GM19468 (cell line): ENCODE results near the gene KCTD14.
A peak's percentile ranks its signal among the peaks of the same experiment; 100 is the strongest.
"Not testable (repeated sequence)": the region's sequence is repeated elsewhere in the genome, so short reads cannot be mapped to it uniquely, and the experiment has no call there.

Experiments used
- ATAC-seq: cut with Tn5 transposase; IDR thresholded peaks from one replicate; pipeline ENCODE4 v1.9.1; 2021; ENCODE audit warnings: mild to moderate bottlenecking, moderate library complexity, moderate number of reproducible peaks; ENCODE audit not compliant: unreplicated experiment; ENCODE audit errors: extremely low read depth

KCTD14 gene

DNA sequence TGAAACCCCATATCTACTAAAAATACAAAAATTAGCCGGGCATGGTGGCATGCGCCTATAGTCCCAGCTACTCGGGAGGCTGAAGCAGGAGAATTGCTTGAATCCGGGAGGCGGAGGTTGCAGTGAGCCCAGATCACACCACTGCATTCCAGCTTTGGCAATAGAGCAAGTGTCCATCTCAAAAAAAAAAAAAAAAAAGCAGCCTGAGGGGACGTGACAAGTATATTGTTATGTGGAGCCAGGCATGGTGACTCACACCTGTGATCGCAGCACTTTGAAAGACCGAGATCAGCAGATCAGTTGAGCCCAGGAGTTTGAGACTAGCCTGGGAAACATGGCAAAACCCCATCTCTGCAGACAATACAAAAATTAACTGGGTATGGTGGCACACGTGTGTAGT lies 5.3 kb upstream of the KCTD14 start:
- ATAC-seq, result not testable (repeated sequence)

DNA sequence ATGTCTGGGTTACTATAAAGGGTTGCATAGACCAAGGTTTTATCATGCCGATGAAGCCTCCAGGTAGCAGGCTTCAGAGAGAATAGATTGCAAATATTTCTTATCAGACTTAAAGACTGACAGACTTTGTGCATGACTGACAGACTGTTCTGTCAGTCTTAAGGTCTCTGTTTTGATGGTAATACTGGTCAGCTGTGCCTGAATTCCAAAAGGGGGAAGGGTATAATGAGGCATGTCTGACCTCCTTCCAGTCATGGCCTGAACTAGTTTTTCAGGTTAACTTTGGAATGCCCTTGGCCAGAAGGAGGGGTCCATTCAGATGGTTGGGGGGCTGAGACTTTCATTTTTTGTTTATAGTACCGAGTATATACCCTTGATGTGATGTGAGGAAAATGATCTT lies 4.7 kb upstream of the KCTD14 start:
- ATAC-seq, result no peak

- ATAC-seq, result no peak
Observed at GRCh38 chr11:78025378-78025777, 2.3 kb upstream of the KCTD14 start.

DNA sequence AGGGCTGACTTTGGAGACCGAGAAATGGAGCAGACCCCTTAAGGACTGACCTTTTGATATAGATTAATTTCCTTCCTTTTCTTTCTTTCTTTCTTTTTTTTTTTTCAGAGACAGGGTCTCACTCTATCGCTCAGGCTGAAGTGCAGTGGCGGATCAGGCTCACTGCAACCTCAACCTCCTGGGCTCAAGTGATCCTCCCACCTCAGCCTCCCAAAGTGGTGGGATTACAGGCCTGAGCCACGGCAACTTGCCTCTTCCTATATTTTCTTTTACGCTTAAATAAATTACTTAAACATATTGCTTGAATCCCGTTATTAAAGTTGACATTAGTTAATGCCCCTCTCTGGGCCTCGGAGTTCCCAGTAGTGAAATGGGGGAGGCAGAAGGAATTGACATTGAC lies 350 bp upstream of the KCTD14 start:
- no peak for ATAC-seq

- ATAC-seq, result no peak
Observed at GRCh38 chr11:78021611-78022010, 1.5 kb downstream of the KCTD14 start.

DNA sequence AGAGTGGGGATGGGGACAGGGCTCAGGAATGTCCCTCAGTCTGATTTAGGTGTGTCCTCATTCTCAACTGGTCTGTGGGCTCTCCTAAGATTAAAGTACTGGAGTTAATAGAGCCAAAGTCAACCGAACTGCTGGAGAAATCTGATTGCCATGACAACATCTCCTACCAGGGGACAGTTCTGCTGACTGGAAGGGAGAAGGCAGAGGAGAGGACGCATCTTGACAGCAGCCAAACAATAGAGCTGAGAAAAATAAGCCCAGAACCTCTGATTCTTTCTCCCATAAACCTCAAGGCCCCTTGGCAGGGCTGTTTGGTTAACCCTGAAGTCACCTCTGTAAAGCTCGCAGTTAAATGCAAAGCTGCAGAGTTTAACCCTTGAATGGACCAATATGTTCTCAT lies 2.8 kb downstream of the KCTD14 start:
- ATAC-seq, result no peak

- no peak for ATAC-seq
Observed at GRCh38 chr11:78019808-78020207, 3.3 kb downstream of the KCTD14 start.

- ATAC-seq, result no peak
Observed at GRCh38 chr11:78015878-78016277, 7.2 kb downstream of the KCTD14 start.

- not testable (repeated sequence) for ATAC-seq
Observed at GRCh38 chr11:78014937-78015520, 8.0 kb downstream of the KCTD14 start.

DNA sequence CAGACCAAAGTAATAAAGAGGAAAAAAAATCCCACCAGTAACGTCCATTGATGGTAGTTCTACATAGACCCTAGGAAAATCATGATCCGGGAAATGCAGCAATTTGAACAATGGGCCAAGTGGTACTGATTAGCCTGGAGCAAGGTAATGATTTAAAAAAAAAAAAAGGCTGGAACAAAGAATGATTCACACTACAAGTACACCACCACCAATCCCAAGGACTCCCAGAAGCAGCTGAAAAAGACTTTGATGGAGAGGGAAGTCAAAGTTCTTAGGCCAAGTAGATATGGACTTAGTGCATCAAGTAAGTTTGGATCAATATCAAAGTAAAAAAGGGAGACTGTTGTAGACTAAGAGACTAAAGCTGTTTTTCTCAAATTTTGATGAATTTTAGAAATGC lies 11.8 kb downstream of the KCTD14 start:
- ATAC-seq, result no peak

DNA sequence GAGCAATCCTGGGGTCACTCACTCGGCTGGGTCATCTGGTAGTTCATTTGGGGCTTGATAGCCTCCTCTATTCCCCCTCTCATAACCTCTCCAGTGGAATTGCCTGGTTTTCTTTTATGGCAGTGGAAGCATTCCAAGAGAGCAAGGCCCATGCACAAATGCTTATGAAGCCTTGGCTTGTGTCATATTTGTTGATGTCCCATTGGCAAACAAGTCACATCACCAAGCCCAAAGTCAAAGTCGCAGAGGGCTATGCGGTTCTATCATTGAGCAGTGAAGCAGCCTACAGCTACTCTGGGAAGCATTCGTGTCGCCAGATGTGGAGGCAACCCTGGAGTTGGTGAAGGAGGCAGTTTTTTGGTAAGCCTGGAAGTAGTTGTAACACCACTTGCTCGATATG lies 12.3 kb downstream of the KCTD14 start:
- no peak for ATAC-seq

DNA sequence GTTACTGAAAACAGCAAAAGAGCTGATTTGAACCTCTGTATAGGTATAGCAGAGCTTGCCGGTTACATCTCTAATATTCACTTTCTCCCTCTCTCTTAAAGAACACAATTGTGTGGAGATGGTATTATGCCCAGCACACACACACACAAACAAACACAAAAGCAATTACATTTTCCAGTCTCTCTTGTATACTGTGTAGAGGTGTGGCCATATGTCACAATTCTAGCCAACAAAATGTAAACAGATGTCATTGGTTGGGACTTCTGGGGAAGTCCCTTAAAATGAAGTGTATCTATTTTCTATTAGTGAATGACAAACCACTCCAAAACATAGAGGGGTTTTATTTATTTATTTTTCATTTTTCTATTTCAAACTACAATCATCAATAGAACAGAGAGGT lies 12.8 kb downstream of the KCTD14 start:
- ATAC-seq, result no peak

DNA sequence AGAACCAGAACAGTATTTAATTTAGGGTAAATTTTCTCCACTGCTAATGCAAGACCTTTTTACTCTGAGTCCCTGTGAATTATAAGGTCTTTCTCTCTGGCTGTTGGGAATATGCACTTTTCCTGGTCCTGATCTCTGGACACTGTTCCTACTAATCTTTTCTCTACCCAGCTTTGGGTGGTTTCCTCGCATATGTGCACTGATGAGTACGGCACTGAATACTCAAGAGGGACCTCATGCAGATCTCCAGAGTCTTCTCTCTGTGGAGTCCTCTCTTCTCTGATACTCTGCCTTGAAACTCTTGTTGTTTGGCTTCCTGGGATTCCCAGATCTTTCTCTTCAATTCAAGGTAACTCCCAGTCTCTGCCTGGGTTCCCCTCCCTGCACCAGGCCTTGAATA lies 14.0 kb downstream of the KCTD14 start:
- no peak for ATAC-seq

DNA sequence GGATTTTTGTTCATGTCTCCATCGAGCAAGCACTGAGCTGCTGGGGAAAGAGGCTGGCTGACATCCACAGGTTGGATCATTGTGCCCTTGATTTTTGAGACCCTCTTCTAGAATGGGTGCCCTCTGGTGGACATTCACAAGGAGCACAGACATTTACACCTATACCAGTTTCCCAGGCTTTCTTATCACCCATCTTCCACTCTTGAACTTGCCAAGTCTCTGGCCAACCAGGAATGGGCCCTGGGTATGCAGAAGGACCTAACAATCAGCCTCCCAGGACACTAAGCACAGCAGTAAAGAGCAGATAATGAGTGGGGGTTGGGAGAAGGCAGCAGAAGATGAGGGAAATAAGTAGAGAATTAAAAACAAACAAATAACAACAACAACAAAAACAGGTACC lies 22.9 kb downstream of the KCTD14 start:
- no peak for ATAC-seq

GRCh38 chr11:77999446-78000030 lies 23.5 kb downstream of the KCTD14 start:
- no peak for ATAC-seq

- ATAC-seq, result peak; percentile 96
Observed at GRCh38 chr11:77994434-77995362, 28.4 kb downstream of the KCTD14 start, which contains the start of gene INTS4. TSS of gene INTS4 (minus strand) at chr11:77994668. CDS start at chr11:77994643, 25 bp downstream.

DNA sequence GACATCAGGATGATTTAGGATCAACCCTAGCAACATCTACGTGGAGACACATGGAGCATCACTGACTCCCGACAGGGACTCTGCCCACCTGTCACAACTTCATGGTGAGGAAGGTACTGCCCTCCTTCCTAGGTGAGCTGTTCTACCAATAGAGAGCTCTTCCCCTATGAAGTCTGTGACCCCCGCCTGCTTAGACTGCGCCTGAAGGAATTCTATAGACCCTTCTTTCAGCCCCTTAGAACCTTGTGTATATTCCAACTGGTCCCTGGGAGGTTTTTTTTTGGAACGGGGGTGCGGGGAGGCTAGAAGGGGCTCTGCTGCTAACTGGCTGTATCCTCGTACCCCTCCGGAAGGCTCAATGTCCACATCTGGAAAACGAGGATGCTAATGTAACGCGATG lies 29.2 kb downstream of the KCTD14 start:
- no peak for ATAC-seq

GRCh38 chr11:77990981-77991380 lies 32.1 kb downstream of the KCTD14 start:
- ATAC-seq, result no peak

- not testable (repeated sequence) for ATAC-seq
Observed at GRCh38 chr11:77986456-77986855, 36.6 kb downstream of the KCTD14 start.

- no peak for ATAC-seq
Observed at GRCh38 chr11:77981346-77981947, 41.6 kb downstream of the KCTD14 start.

GRCh38 chr11:77968337-77968736 lies 54.7 kb downstream of the KCTD14 start:
- no peak for ATAC-seq
